Astrocyte of the hippocampus (primary cell): ENCODE measurements around the gene COL19A1.
A peak's percentile ranks its signal among the peaks of the same experiment; 100 is the strongest.

ENCODE experiments used
- DNase-seq: peaks from one replicate; pipeline ENCODE4 v3.0.0; 2011; ENCODE audit warnings: low read depth, low spot score

Gene COL19A1

GRCh38 chr6:70059039-70059719 lies 192.8 kb downstream of the COL19A1 start:
- DNase-seq: no peak

GRCh38 chr6:70060680-70061079 lies 194.3 kb downstream of the COL19A1 start:
- no peak for DNase-seq

- no peak for DNase-seq
Measured at GRCh38 chr6:70061546-70061945, 195.2 kb downstream of the COL19A1 start.

GRCh38 chr6:70062010-70062409 lies 195.7 kb downstream of the COL19A1 start:
- no peak for DNase-seq

DNA sequence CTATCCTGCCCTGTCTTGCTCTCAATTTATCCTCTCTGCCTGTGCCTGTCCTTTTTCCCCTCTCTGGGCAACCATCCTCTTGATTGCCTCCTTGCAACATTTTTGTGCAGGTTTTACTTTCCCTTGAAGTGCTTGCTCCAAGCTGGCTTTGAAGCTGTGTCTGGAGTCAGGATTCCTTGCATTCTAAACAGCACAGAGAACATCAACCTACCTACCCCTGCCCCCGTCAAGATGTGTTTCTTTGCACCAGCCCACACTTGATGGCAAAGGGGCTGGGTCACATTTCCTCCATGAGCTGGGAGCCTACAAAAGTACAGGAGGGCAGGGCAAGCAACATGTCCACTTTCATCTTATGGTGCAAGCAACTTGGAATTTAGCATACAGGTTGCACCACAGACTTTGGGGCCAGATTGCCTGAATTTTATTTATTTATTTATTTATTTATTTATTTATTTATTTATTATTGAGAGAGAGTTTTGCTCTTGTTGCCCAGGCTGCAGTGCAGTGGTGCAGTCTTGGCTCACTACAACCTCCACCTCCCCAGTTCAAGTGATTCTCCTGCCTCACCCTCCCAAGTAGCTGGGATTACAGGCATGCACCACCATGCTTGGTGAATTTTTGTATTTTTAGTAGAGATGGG lies 206.3 kb downstream of the COL19A1 start:
- no peak for DNase-seq

DNA sequence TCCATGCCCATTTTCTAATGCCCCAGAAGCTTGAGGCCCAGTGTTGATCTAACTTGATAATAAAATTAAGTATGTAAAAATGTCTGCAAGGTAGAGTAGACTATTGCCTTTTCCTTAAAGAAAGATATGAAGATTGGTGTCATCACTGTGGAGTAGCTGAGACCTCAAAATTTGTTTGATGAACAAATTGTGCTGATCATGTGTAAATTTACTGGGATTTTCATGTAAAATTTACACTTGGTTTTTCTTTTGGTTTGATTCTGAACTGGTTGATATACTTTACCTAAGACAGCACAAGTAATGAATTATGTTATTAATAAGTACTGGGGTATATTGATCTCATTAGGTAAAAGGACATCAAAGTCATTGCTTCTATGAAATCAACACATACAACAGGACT lies 207.3 kb downstream of the COL19A1 start:
- DNase-seq: no peak

- no peak for DNase-seq
Measured at GRCh38 chr6:70079241-70079640, 212.9 kb downstream of the COL19A1 start.

- peak; percentile 2 for DNase-seq
Measured at GRCh38 chr6:70080443-70081070, 214.2 kb downstream of the COL19A1 start.

- DNase-seq: no peak
Measured at GRCh38 chr6:70082830-70083229, 216.5 kb downstream of the COL19A1 start.

GRCh38 chr6:70086806-70087205 lies 220.4 kb downstream of the COL19A1 start:
- DNase-seq: no peak

- DNase-seq: no peak
Measured at GRCh38 chr6:70094156-70094555, 227.8 kb downstream of the COL19A1 start.

GRCh38 chr6:70099732-70100131 lies 233.4 kb downstream of the COL19A1 start:
- DNase-seq: no peak

GRCh38 chr6:70103798-70104197 lies 237.4 kb downstream of the COL19A1 start:
- no peak for DNase-seq

GRCh38 chr6:70107852-70108629 lies 241.7 kb downstream of the COL19A1 start:
- peak; percentile 66 for DNase-seq

DNA sequence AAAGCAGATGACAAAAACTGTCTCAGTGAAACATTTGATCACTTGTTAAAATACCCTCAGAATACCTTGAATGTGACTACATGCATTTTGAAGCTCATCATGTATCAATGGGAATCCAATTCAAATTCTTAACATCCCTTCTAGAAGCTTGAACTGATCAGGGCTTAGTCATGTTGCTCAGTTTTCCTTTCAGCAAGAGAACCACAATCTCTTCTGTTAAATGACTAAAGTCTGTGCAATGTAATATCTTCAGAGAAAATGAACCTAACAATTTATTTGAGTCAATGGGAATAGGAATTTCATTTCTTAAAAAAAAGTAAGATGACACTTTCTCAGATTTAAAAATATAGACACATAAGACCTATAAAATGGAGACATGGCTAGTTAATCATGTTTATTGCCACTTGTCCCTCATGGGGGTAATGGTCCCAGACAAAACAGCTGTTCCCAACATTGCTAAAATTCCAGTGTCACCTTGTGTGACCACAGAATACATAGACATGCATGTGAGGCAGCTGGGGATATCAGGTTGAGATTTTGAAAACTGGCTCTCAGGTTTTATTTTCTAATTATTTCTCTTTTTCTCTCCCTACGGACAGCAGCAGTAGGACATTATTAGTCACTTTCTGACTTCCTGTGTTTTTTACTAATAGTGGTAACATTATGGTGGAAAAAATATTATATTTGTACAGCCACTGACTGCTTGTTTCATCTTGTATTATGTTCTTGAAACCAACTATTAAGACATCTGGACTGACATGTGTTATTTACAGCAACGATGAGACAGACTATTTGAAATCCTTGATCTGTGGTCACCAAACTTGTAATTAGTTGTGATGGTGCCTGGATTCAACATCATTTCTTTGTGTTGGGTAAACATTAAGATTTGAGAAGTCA lies 244.0 kb downstream of the COL19A1 start:
- DNase-seq: peak; percentile 17

DNA sequence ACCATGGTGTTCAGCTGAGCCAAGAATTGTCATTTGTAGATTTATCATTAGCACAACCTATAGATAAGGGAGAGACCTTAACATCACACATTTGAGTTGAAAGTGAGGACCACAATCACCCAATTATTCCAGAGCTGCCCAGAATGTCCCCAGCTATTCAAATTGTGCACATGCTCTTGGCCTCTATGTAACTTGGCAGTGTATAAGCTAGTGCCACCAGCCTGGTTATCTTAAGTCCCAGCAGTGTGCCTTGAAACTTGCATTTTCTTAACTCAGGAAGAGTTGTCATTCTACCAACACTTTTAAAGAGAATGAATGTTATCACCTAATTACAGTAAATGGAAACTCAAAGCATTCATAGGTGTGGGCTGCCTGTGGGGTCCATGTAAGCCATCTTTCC lies 245.4 kb downstream of the COL19A1 start:
- no peak for DNase-seq

- no peak for DNase-seq
Measured at GRCh38 chr6:70112716-70113115, 246.4 kb downstream of the COL19A1 start.

DNA sequence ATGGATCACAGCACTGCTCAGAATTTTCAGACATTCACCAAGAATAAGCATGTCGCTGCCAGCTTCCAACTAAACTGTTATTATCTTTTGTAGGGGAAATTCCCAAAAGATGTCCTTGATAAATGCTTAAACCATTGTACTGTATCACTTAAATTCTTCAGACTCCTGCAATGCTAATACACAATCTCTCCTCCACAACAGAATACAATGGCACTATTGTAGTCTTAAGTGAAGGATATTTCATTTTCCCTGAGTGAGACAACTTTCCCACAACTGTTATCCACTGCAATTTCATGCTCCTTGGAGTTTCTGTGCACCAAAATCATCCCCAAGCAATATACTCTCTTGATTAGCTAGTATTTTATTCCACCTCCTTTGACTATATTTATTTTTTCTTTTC lies 246.8 kb downstream of the COL19A1 start:
- no peak for DNase-seq

DNA sequence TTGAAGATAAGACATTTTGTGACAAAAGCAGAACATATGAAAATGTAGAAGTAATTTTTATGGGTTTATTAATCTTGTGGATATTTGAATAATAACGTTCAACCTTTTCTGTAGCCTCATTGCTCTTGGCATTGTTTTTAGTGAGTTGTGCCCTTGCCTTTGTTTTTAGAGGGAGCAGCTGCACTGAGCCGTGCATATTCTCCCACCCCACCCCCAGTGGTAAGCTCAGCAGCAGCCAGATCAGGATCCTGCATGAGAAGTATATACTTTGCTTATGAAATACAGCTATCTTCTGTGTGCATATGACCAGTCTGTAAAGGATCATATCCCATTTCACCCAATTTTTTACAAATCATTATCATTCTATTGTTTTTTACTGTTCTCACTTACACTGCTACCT lies 252.3 kb downstream of the COL19A1 start:
- DNase-seq: no peak

DNA sequence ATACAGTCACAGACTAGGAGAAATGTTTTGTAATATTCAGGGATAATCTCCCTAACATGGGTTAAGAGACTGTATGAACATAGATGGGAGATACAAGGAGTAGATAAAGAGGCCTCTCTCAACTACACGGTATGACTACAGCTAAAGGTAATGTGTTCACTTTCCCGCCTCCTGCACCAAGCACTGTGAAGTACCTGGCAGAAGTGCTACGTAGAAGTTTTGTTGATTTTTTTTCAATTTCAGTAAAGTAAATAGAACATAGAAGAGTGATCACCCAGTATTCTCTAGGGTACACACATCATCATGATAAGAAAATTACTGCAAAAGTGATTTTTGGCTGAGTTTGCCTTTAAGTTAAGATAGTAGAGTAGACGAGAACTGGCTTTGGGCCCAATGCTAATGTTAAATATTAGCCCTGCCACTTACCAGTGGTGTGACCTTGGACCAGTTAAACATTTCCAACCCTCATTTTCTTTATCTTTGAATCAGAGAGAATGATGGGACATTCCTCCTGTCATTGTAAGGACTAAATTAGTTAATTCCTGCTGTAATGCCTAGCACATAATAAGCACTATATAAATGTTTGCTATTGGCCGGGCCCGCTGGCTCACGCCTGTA lies 253.0 kb downstream of the COL19A1 start:
- no peak for DNase-seq

- DNase-seq: no peak
Measured at GRCh38 chr6:70124443-70124842, 258.1 kb downstream of the COL19A1 start.
